CD4-positive, alpha-beta T cell treated with Interferon gamma for 1 hour (primary cell): ENCODE results near the gene CEP76.
"Not testable (repeated sequence)": the region's sequence is repeated elsewhere in the genome, so short reads cannot be mapped to it uniquely, and the experiment has no call there.

Experiments used
- DNase-seq: peaks from one replicate; pipeline ENCODE4 v3.0.0-alpha.2; 2020

CEP76 gene

GRCh38 chr18:12639990-12640880 is 62.3 kb downstream of the CEP76 start:
- no peak for DNase-seq

GRCh38 chr18:12638644-12639124 is 63.8 kb downstream of the CEP76 start:
- DNase-seq: no peak

- DNase-seq: no peak
Measured at GRCh38 chr18:12637901-12638643, 64.5 kb downstream of the CEP76 start.

- DNase-seq: no peak
Measured at GRCh38 chr18:12637393-12637792, 65.1 kb downstream of the CEP76 start.

- no peak for DNase-seq
Measured at GRCh38 chr18:12631831-12632477, 70.6 kb downstream of the CEP76 start.

- no peak for DNase-seq
Measured at GRCh38 chr18:12630136-12630535, 72.4 kb downstream of the CEP76 start.

- DNase-seq: no peak
Measured at GRCh38 chr18:12628706-12629702, 73.5 kb downstream of the CEP76 start.

GRCh38 chr18:12627199-12627598 is 75.3 kb downstream of the CEP76 start:
- not testable (repeated sequence) for DNase-seq

- DNase-seq: no peak
Measured at GRCh38 chr18:12625241-12625640, 77.3 kb downstream of the CEP76 start.
